GM12891 (cell line): ENCODE results near the gene CMTR1.
A peak's percentile ranks its signal among the peaks of the same experiment; 100 is the strongest.

Experiments used
- DNase-seq: peaks from one replicate; pipeline ENCODE4 v3.0.0; 2011; ENCODE audit warnings: low spot score; ENCODE audit not compliant: insufficient read length
- FAIRE-seq: peaks from 2 replicates; lab custom pipeline; 2011; peaks lifted over from hg19 to GRCh38; lab: Jason Lieb, UNC
- PAX5 ChIP-seq: IDR thresholded peaks from 2 replicates; pipeline ENCODE4 v1.6.1; 2011; ENCODE audit warnings: low read length, moderate library complexity, mild to moderate bottlenecking; ENCODE audit not compliant: insufficient read depth, severe bottlenecking
- POLR2A ChIP-seq: IDR thresholded peaks from 2 replicates; pipeline ENCODE4 v1.6.1; 2011; ENCODE audit warnings: low read depth, low read length, control low read depth
- POLR2AphosphoS5 ChIP-seq: IDR thresholded peaks from 2 replicates; pipeline ENCODE4 v1.6.1; 2011; ENCODE audit warnings: low read depth, low read length, control low read depth
- POU2F2 ChIP-seq: IDR thresholded peaks from 2 replicates; pipeline ENCODE4 v1.6.1; 2011; ENCODE audit warnings: low read depth, mild to moderate bottlenecking, control low read depth, low read length, moderate library complexity
- SPI1 ChIP-seq: IDR thresholded peaks from 2 replicates; pipeline ENCODE4 v1.6.1; 2011; ENCODE audit warnings: low read depth, low read length, control low read depth
- TAF1 ChIP-seq: IDR thresholded peaks from 2 replicates; pipeline ENCODE4 v1.6.1; 2011; ENCODE audit warnings: low read depth, low read length, control low read depth

Gene CMTR1

GRCh38 chr6:37477656-37478435 lies 44.8 kb downstream of the CMTR1 start:
- no peak for FAIRE-seq
- no peak for TF ChIP-seq TAF1
- TF ChIP-seq POU2F2, result no peak
- TF ChIP-seq PAX5, result no peak
- no peak for TF ChIP-seq POLR2AphosphoS5
- no peak for TF ChIP-seq SPI1
- no peak for TF ChIP-seq POLR2A
- DNase-seq, result no peak

- no peak for TF ChIP-seq POU2F2
- TF ChIP-seq SPI1, result no peak
- no peak for TF ChIP-seq POLR2A
- TF ChIP-seq PAX5, result no peak
- no peak for TF ChIP-seq POLR2AphosphoS5
- no peak for TF ChIP-seq TAF1
- no peak for FAIRE-seq
- no peak for DNase-seq
Observed at GRCh38 chr6:37478827-37479226, 45.8 kb downstream of the CMTR1 start.

GRCh38 chr6:37479266-37479854 lies 46.3 kb downstream of the CMTR1 start:
- TF ChIP-seq PAX5, result no peak
- TF ChIP-seq POLR2A, result no peak
- TF ChIP-seq SPI1, result no peak
- no peak for TF ChIP-seq POU2F2
- no peak for TF ChIP-seq TAF1
- no peak for TF ChIP-seq POLR2AphosphoS5
- no peak for FAIRE-seq
- DNase-seq, result no peak

GRCh38 chr6:37480118-37480736 lies 47.2 kb downstream of the CMTR1 start:
- FAIRE-seq (no peak), DNase-seq (no peak)

GRCh38 chr6:37480951-37481534 lies 48.0 kb downstream of the CMTR1 start:
- FAIRE-seq (no peak), DNase-seq (no peak)
- TF ChIP-seq TAF1, result no peak
- no peak for TF ChIP-seq PAX5
- no peak for TF ChIP-seq POLR2AphosphoS5
- no peak for TF ChIP-seq SPI1
- no peak for TF ChIP-seq POLR2A

More at GRCh38 chr6:37480118-37480736, 47.2 kb downstream of the CMTR1 start:
- TF ChIP-seq POLR2AphosphoS5 (no peak), SPI1 (no peak), POLR2A (no peak), PAX5 (no peak), TAF1 (no peak), POU2F2 (no peak)

- TF ChIP-seq PAX5, result no peak
- FAIRE-seq (no peak), DNase-seq (no peak)
Observed at GRCh38 chr6:37481711-37482605, 48.9 kb downstream of the CMTR1 start.

- FAIRE-seq (no peak), DNase-seq (no peak)
- TF ChIP-seq POLR2AphosphoS5, result no peak; the same call in 1 of the 2 replicates
- TF ChIP-seq SPI1, result no peak
- TF ChIP-seq TAF1, result no peak
- TF ChIP-seq POLR2A, result no peak
- no peak for TF ChIP-seq POU2F2
- TF ChIP-seq PAX5, result no peak
Observed at GRCh38 chr6:37482606-37483251, 49.7 kb downstream of the CMTR1 start.

GRCh38 chr6:37483252-37483901 lies 50.4 kb downstream of the CMTR1 start:
- TF ChIP-seq PAX5 (no peak), TAF1 (no peak), POLR2AphosphoS5 (peak; percentile 29; the same call in 1 of the 2 replicates)
- FAIRE-seq (no peak), DNase-seq (no peak)
